GM21360 (cell line): ENCODE results near the gene PRKCE.

Experiments used
- ATAC-seq: cut with Tn5 transposase; IDR thresholded peaks from one replicate; pipeline ENCODE4 v1.9.1; 2021; ENCODE audit warnings: mild to moderate bottlenecking, moderate library complexity; ENCODE audit not compliant: unreplicated experiment

Gene PRKCE

GRCh38 chr2:45802499-45803138, 151.1 kb downstream of the PRKCE start:
- no peak for ATAC-seq

- ATAC-seq: no peak
These were observed 153.7 kb downstream of the PRKCE start for GRCh38 chr2:45804987-45805755.

- ATAC-seq: no peak
These were observed 155.3 kb downstream of the PRKCE start for GRCh38 chr2:45806563-45807358.

- ATAC-seq: no peak
These were observed 156.9 kb downstream of the PRKCE start for GRCh38 chr2:45808294-45808800.

GRCh38 chr2:45809205-45809604, 157.7 kb downstream of the PRKCE start:
- ATAC-seq: no peak

GRCh38 chr2:45812011-45812500, 160.6 kb downstream of the PRKCE start:
- no peak for ATAC-seq

GRCh38 chr2:45813003-45813941, 161.8 kb downstream of the PRKCE start:
- ATAC-seq: no peak

- no peak for ATAC-seq
These were observed 163.0 kb downstream of the PRKCE start for GRCh38 chr2:45814488-45814887.

GRCh38 chr2:45814951-45815621, 163.6 kb downstream of the PRKCE start:
- ATAC-seq: no peak

GRCh38 chr2:45816272-45816671, 164.8 kb downstream of the PRKCE start:
- no peak for ATAC-seq

GRCh38 chr2:45818591-45818990, 167.1 kb downstream of the PRKCE start:
- ATAC-seq: no peak

- ATAC-seq: no peak
These were observed 168.6 kb downstream of the PRKCE start for GRCh38 chr2:45820048-45820447.

- no peak for ATAC-seq
These were observed 170.2 kb downstream of the PRKCE start for GRCh38 chr2:45821558-45822271.

- ATAC-seq: no peak
These were observed 170.8 kb downstream of the PRKCE start for GRCh38 chr2:45822272-45822630.

- no peak for ATAC-seq
These were observed 172.3 kb downstream of the PRKCE start for GRCh38 chr2:45823723-45824206.

- no peak for ATAC-seq
These were observed 173.7 kb downstream of the PRKCE start for GRCh38 chr2:45825001-45825651.

- no peak for ATAC-seq
These were observed 175.0 kb downstream of the PRKCE start for GRCh38 chr2:45826460-45826859.

GRCh38 chr2:45826884-45827635, 175.6 kb downstream of the PRKCE start:
- ATAC-seq: no peak
